Muscle of leg (tissue), 11 donors: Measurements from ENCODE around the gene CXCL16. TPM values are rescaled to one million over a fixed set of nuclear protein-coding genes. Genes with fewer than 3 reads are reported as not detected.

Experiments
- DNase-seq: peaks from one replicate; pipeline ENCODE4 v3.0.0; 2013
- H3K27ac ChIP-seq: one replicate; pipeline ENCODE4 v1.5.1; 2013; ENCODE audit warnings: mild to moderate bottlenecking, low read length, control low read depth
- H3K27me3 ChIP-seq: one replicate; pipeline ENCODE4 v1.6.1; 2013; ENCODE audit warnings: low read length; ENCODE audit not compliant: control insufficient read depth, insufficient read depth
- H3K36me3 ChIP-seq: one replicate; pipeline ENCODE4 v1.6.1; 2013; ENCODE audit warnings: low read length; ENCODE audit not compliant: control insufficient read depth, insufficient read depth
- H3K4me1 ChIP-seq: one replicate; pipeline ENCODE4 v1.6.1; 2013; ENCODE audit warnings: low read length; ENCODE audit not compliant: control insufficient read depth, insufficient read depth
- H3K4me3 ChIP-seq: one replicate; pipeline ENCODE4 v1.5.1; 2013; ENCODE audit warnings: low read length, control low read depth
- H3K9me3 ChIP-seq: replicated peaks from 2 replicates; pipeline ENCODE4 v1.6.1; 2013; ENCODE audit warnings: low read depth, low read length; ENCODE audit not compliant: control insufficient read depth
- WGBS: methylation state at CpG from one replicate; pipeline ENCODE4 v1.1.5; 2013; ENCODE audit warnings: missing lambda C conversion rate; ENCODE audit not compliant: insufficient coverage; 5-methylcytosine and 5-hydroxymethylcytosine counted together
- polyA plus RNA-seq, 8 donors: library from polyadenylated mRNA; unstranded; fragments of 120-200 nt; gene quantifications; one replicate each; pipeline versions ENCODE4 v1.2.1 to v1.2.3, GENCODE V29; 2013; ENCODE audit warnings: inconsistent platforms in 1 of 8, low replicate concordance in 1 of 8; ENCODE audit not compliant: insufficient read length in 8 of 8, insufficient read depth in 1 of 8
- total RNA-seq: library from RNA; stranded (reverse); fragments of 120-200 nt; gene quantifications from one replicate; pipeline ENCODE4 v1.2.4, GENCODE V29; 2013

CXCL16 gene
- total and polyA plus RNA-seq, 9 donors = 1.7 to 8.3 (median 4.2) TPM

DNA sequence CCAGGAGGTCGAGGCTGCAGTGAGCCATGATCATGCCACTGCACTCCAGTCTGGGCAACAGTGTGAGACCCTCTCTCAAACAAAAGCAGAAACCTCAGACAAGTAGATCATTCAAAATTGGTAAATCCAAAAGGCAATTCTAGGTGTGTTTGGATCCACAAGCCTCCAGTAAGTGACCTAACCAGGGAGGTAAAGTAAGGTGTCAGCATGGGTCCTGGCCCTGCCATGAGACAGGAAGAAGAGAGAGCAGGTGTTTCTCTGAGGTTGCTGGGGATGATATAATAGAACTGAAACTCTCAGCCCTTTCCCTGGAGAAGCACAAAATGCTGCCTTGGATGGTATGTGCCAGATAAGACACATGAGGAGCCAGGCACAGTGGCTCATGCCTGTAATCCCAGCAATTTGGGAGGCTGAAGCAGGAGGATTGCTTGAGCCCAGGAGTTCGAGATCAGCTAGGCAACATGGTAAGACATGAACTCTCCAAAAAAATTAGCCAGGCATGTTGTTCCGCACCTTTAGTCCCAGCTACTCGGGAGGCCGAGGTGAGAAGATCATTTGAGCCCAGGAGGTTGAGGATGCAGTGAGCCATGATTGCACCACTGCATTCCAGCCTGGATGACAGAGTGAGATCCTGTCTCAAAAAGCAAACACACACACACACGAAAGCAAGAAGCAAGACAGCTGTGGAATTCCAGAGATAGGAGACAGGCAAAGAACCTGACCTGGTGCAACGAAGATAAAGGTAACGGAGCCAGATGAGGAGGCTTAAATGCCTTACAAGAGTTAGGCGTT is 38.4 kb upstream of the CXCL16 start:
- H3K4me3 ChIP-seq = no peak overlapping the region
- H3K27ac ChIP-seq = no peak overlapping the region
- H3K27me3 ChIP-seq = peaks cover 27% of the 10 kb centered on the region
- DNase-seq = no peak
- H3K9me3 ChIP-seq = no peaks in the 10 kb centered on the region
- no peaks in the 10 kb centered on the region for H3K36me3 ChIP-seq
- WGBS = 70% methylated on average over 7 of the region's 9 CpGs
- H3K4me1 ChIP-seq = no peaks in the 10 kb centered on the region

DNA sequence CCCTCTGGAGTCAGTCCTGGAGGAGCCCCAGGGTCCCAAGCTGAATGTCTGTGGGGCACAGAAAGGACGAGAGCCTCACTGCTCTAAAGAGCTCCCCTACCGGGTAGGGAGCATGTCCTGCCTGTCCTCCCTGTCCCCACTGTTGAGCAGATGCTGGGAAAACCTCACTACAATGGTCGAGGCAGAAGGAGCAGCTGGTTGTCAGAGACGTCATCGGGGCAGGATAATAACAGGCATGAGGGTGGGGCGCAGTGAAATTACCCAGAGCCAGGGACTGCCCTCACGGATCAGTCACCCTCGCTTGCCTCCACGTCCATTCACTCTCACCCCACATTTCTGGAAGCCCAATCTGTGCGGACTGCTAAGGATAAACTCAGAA is 32.5 kb upstream of the CXCL16 start:
- no peaks in the 10 kb centered on the region for H3K9me3 ChIP-seq
- DNase-seq = no peak
- no peak overlapping the region for H3K4me3 ChIP-seq
- peaks cover 3% of the 10 kb centered on the region for H3K27me3 ChIP-seq
- H3K27ac ChIP-seq = no peak overlapping the region
- H3K4me1 ChIP-seq = no peaks in the 10 kb centered on the region
- no peaks in the 10 kb centered on the region for H3K36me3 ChIP-seq
- 33% methylated on average over 1 of the region's 10 CpGs for WGBS

DNA sequence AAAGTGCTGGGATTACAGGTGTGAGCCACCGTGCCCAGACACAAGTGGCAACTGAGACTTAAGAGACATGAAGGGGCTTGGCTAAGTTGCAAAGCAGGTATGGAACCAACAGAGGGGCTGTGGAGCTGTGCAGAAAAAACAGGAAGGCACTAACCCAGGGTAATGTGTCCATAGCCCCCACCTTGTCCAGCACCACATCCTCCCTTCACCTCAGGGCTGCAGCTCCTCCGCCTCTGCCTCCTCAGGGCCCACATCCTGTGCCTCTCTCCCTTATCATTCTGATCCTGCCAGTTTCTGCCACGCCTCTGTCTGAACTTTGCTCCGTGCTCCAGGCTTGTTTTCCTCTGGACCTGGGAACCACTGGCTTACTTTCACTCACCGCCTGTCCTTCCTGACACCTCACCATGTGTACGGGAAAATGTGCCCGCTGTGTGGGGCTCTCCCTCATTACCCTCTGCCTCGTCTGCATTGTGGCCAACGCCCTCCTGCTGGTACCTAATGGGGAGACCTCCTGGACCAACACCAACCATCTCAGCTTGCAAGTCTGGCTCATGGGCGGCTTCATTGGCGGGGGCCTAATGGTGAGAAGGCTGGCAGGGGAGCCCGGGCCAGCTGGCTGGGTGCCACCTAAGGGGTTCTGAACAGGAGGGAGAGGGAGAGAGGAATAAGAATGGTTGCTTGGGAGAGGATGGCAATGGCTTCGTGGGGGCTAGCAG is 31.9 kb upstream of the CXCL16 start, which contains the start of gene TM4SF5:
Gene TM4SF5 (plus strand): TSS at position 368 of the 716 bp plus-strand sequence. CDS start 37 bp downstream, at position 405.
- no peak within 1 kb of the TSS for H3K4me3 ChIP-seq
- no peak for DNase-seq
- no peaks in the 10 kb centered on the region for H3K4me1 ChIP-seq
- H3K27ac ChIP-seq = no peak within 1 kb of the TSS
- H3K27me3 ChIP-seq = peaks cover 3% of the 10 kb centered on the region
- H3K36me3 ChIP-seq = no peaks in the 10 kb centered on the region
- 72% methylated on average over 10 of the region's 13 CpGs for WGBS
- H3K9me3 ChIP-seq = no peaks in the 10 kb centered on the region

DNA sequence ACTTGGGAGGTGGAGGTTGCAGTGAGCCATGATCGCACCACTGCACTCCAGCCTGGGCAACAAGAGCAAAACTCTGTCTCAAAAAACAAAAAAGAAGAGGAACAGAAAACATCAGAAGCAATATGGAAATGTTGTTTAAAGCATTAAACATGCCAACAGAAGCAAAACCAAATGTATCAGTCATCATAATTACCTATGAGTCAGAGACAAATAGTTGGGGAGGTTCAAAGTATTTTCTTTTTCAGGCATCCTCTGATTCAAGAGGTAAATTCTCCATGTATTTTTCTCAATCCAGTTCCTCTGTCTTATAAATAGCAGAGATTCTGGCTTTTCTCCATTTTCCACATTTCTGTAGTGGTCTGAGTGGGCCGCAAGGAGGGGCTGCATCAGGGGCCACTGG is 29.9 kb upstream of the CXCL16 start:
- WGBS = no CpG with 5 or more reads among the region's 2 CpGs
- no peak for DNase-seq

DNA sequence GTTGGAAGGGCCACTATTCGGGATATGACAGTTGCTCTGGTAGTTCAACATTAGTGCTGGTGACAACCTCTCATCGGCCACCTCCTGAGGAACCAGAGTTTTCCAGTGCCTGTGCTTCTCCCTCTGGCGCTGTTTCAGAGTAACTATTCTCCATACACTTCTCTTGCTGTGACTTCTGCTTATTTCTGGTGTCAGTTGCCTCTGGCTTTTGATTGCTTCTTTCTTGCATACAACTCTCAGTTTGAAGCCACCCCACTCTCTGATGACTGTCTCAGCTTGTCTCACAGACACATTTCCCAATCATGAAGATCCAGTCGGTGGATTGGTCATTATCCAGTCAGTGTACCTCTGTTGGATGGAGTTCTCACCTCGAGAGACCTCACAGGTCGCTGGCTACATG is 28.6 kb upstream of the CXCL16 start:
- Histone ChIP-seq H3K4me3 (no peak overlapping the region), H3K36me3 (no peaks in the 10 kb centered on the region), H3K4me1 (no peaks in the 10 kb centered on the region), H3K27ac (no peak overlapping the region), H3K27me3 (peaks cover 3% of the 10 kb centered on the region), H3K9me3 (no peaks in the 10 kb centered on the region)
- WGBS = 80% methylated on average over 3 of the region's 6 CpGs
- no peak for DNase-seq

More for the DNA sequence above, 29.9 kb upstream of the CXCL16 start:
- no peaks in the 10 kb centered on the region for H3K4me1 ChIP-seq
- no peaks in the 10 kb centered on the region for H3K9me3 ChIP-seq
- no peaks in the 10 kb centered on the region for H3K36me3 ChIP-seq
- H3K4me3 ChIP-seq = no peak overlapping the region
- H3K27me3 ChIP-seq = peaks cover 3% of the 10 kb centered on the region
- H3K27ac ChIP-seq = no peak overlapping the region

GRCh38 chr17:4766723-4767122 is 27.0 kb upstream of the CXCL16 start:
- peak overlapping the region; percentile 21 for H3K27ac ChIP-seq
- no peak for DNase-seq
- no peaks in the 10 kb centered on the region for H3K4me1 ChIP-seq

GRCh38 chr17:4766201-4766600 is 26.5 kb upstream of the CXCL16 start:
- DNase-seq = no peak
- no peak overlapping the region for H3K4me3 ChIP-seq
- H3K27ac ChIP-seq = peak overlapping the region; percentile 21
- no CpG with 5 or more reads among the region's 3 CpGs for WGBS
- H3K4me1 ChIP-seq = no peaks in the 10 kb centered on the region
- no peaks in the 10 kb centered on the region for H3K27me3 ChIP-seq
- no peaks in the 10 kb centered on the region for H3K9me3 ChIP-seq
- H3K36me3 ChIP-seq = no peaks in the 10 kb centered on the region

More at GRCh38 chr17:4766723-4767122, 27.0 kb upstream of the CXCL16 start:
- H3K36me3 ChIP-seq = no peaks in the 10 kb centered on the region
- H3K27me3 ChIP-seq = no peaks in the 10 kb centered on the region
- H3K9me3 ChIP-seq = no peaks in the 10 kb centered on the region
- no CpG with 5 or more reads among the region's 9 CpGs for WGBS
- no peak overlapping the region for H3K4me3 ChIP-seq

GRCh38 chr17:4764595-4764994 is 24.9 kb upstream of the CXCL16 start:
- H3K4me1 ChIP-seq = no peaks in the 10 kb centered on the region
- DNase-seq = peak; percentile 65
- H3K27me3 ChIP-seq = no peaks in the 10 kb centered on the region
- 100% methylated on average over 1 of the region's 3 CpGs for WGBS
- no peaks in the 10 kb centered on the region for H3K9me3 ChIP-seq
- H3K27ac ChIP-seq = peak overlapping the region; percentile 5
- H3K36me3 ChIP-seq = no peaks in the 10 kb centered on the region
- no peak overlapping the region for H3K4me3 ChIP-seq

DNA sequence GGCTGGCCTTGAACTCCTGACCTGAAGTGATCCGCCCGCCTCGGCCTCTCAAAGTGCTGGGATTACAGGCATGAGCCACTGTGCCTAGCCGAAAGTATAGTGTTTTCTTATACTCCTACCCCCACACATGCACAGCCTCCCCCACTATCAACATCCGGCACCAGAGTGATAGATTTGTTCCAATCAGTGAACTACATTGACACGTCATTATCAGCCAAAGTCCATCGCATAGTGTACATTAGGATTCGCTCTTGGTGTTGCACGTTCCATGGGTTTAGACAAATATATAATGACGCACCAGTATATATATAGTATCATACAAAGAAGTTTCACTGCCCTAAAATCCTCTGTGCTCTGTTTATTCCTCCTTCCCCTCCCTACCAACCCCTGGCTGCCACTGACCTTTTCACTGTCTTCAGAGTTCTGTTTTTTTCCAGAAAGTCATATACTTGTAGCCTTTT is 20.1 kb upstream of the CXCL16 start:
- WGBS = 77% methylated on average over 3 of the region's 10 CpGs
- Histone ChIP-seq H3K27ac (no peak overlapping the region), H3K4me3 (no peak overlapping the region), H3K9me3 (no peaks in the 10 kb centered on the region), H3K27me3 (peaks cover 11% of the 10 kb centered on the region), H3K4me1 (no peaks in the 10 kb centered on the region), H3K36me3 (no peaks in the 10 kb centered on the region)
- DNase-seq = peak; percentile 61

DNA sequence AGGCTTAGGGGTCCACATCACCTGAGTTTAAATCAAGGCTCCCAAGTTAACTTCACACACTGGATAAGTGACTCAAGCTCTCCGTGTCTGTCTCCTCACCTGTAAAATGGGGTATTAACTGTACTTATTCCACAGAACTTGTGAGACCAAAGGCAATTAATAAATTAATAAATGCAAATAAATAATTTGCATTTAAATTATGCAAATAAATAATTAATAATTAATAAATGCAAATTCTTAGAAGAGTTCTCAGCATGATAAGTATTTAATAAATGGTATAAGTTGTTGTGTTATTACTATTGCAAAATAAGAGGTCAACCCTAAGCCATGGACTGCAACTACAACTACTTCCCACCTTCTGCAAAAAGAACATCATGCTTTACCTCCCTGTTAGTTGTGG is 13.7 kb upstream of the CXCL16 start:
- WGBS = no CpG with 5 or more reads among the region's 1 CpG
- Histone ChIP-seq H3K9me3 (no peaks in the 10 kb centered on the region), H3K36me3 (no peaks in the 10 kb centered on the region), H3K4me3 (no peak overlapping the region), H3K4me1 (peaks cover 3% of the 10 kb centered on the region), H3K27ac (no peak overlapping the region), H3K27me3 (peaks cover 36% of the 10 kb centered on the region)
- DNase-seq = no peak
